Activated CD4-positive, alpha-beta T cell treated with anti-CD3 and anti-CD28 coated beads, Interleukin-2, amount 50 U/mL, for 4 hours (primary cell): ENCODE data around the gene CDH16.
"Not testable (repeated sequence)": the region's sequence is repeated elsewhere in the genome, so short reads cannot be mapped to it uniquely, and the experiment has no call there.

ENCODE experiments used
- DNase-seq, 2 experiments: peaks; one replicate each; pipeline ENCODE4 v3.0.0-alpha.2; 2020

Gene CDH16

GRCh38 chr16:66910175-66910940, 8.3 kb downstream of the CDH16 start:
- DNase-seq = no peak

- no peak for DNase-seq
These were observed 9.7 kb downstream of the CDH16 start for GRCh38 chr16:66908762-66909559.

- DNase-seq = no peak
These were observed 10.6 kb downstream of the CDH16 start for GRCh38 chr16:66908116-66908515.

GRCh38 chr16:66906916-66907836, 11.5 kb downstream of the CDH16 start:
- DNase-seq = no peak

- peak in 1 of 2 experiments; percentile 23 for DNase-seq
These were observed 12.8 kb downstream of the CDH16 start for GRCh38 chr16:66905633-66906539.

GRCh38 chr16:66904846-66905632, 13.6 kb downstream of the CDH16 start:
- DNase-seq = no peak

GRCh38 chr16:66904428-66904845, 14.2 kb downstream of the CDH16 start:
- DNase-seq = no peak

GRCh38 chr16:66903544-66904427, 14.9 kb downstream of the CDH16 start:
- DNase-seq = no peak

- DNase-seq = no peak
These were observed 15.8 kb downstream of the CDH16 start for GRCh38 chr16:66902648-66903543.

GRCh38 chr16:66901626-66902025, 17.1 kb downstream of the CDH16 start:
- no peak for DNase-seq

GRCh38 chr16:66900721-66901441, 17.8 kb downstream of the CDH16 start:
- no peak for DNase-seq

GRCh38 chr16:66899945-66900710, 18.6 kb downstream of the CDH16 start:
- no peak for DNase-seq

GRCh38 chr16:66899310-66899944, 19.3 kb downstream of the CDH16 start:
- no peak for DNase-seq

GRCh38 chr16:66898933-66899309, 19.8 kb downstream of the CDH16 start:
- DNase-seq = no peak

- no peak for DNase-seq
These were observed 20.5 kb downstream of the CDH16 start for GRCh38 chr16:66898207-66898606.

- not testable (repeated sequence) for DNase-seq
These were observed 22.0 kb downstream of the CDH16 start for GRCh38 chr16:66896682-66897081.

- DNase-seq = no peak
These were observed 22.7 kb downstream of the CDH16 start for GRCh38 chr16:66895999-66896398.
